Measurements from ENCODE around the gene DNAJC21. TPM values are rescaled to one million over a fixed set of nuclear protein-coding genes. Genes with fewer than 3 reads are reported as not detected.

DNAJC21 gene
- total and polyA plus RNA-seq, 9 of the 15 experiments (the other 6 are each of a cell fraction or from before 2014, with no cell fraction given) = 26.6 to 105 (median 70.7) TPM

- no peak overlapping the region for H3K4me2 ChIP-seq (ENCODE audit: insufficient read depth, low read length)
- no peaks in the 10 kb centered on the region for H3K79me2 ChIP-seq (ENCODE audit: control insufficient read depth, insufficient read depth, low read length)
- no peak overlapping the region for H3K9ac ChIP-seq (ENCODE audit: insufficient read depth in 1 of 2, low read depth in 2 of 2, low read length in 2 of 2)
- H4K20me1 ChIP-seq (replicated peaks; ENCODE audit: control insufficient read depth, insufficient read depth, low read length) = no peaks in the 10 kb centered on the region
- WGBS (ENCODE audit: insufficient coverage, low coverage, missing lambda C conversion rate) = 57% methylated on average over 4 of the region's 4 CpGs
- DNase-seq (ENCODE audit: extremely low read depth in 1 of 4, low spot score in 3 of 4) (no peak), FAIRE-seq (no peak), ATAC-seq (no peak)
- no peaks in the 10 kb centered on the region for H3K9me3 ChIP-seq (replicated peaks; ENCODE audit: control insufficient read depth, insufficient read depth, low read depth, low read length)
- H3K9me1 ChIP-seq (ENCODE audit: control insufficient read depth, insufficient read depth, low read length) = no peaks in the 10 kb centered on the region
- BruUV-seq (replicated peaks) = no TSS peak
- H3K4me3 ChIP-seq = no peak overlapping the region
- CTCF ChIA-PET (ENCODE audit: low intra/inter-chr PET ratio) = no interaction called here
- TF ChIP-seq SPI1 (IDR thresholded peaks at IDR 0.05; ENCODE audit: borderline replicate concordance, low read depth, low read length) (no peak), ZNF3 (CRISPR knock-in tag; IDR thresholded peaks at IDR 0.05) (no peak), NR4A1 (CRISPR knock-in tag; IDR thresholded peaks at IDR 0.05) (no peak), NR4A1 (tag; IDR thresholded peaks at IDR 0.05) (no peak), ZNF583 (CRISPR knock-in tag; IDR thresholded peaks at IDR 0.05) (no peak), CEBPG (CRISPR knock-in tag; IDR thresholded peaks at IDR 0.05) (no peak), CEBPG (tag; conservative IDR thresholded peaks at IDR 0.05 in 1 of 2, IDR thresholded peaks at IDR 0.05 in 1 of 2) (no peak)
- no peaks in the 10 kb centered on the region for H3K27me3 ChIP-seq (ENCODE audit: control insufficient read depth in 2 of 2, insufficient read depth in 2 of 2, low read length in 2 of 2)
- H3K4me1 ChIP-seq (replicated peaks in 1 of 2; ENCODE audit: control insufficient read depth in 2 of 2, insufficient read depth in 2 of 2, low read length in 2 of 2) = no peaks in the 10 kb centered on the region
- POLR2A ChIA-PET = interaction anchor here (1.0 kb wide), 1 partner anchor 10 kb away, joined by 3 read pairs; no protein-coding TSS in a partner anchor
- H2AFZ ChIP-seq (ENCODE audit: low read depth, low read length) = no peak overlapping the region
- intact Hi-C loops (cut with micrococcal nuclease) (no loop called here), in situ Hi-C loops (cut with MboI) (no loop called here)
- no peak overlapping the region for H3K27ac ChIP-seq (ENCODE audit: extremely low read depth, low read depth, low read length)
- no peaks in the 10 kb centered on the region for H3K36me3 ChIP-seq (ENCODE audit: control insufficient read depth, insufficient read depth, low read length)
These were observed 38.2 kb downstream of the DNAJC21 start for GRCh38 chr5:34967540-34967939.

DNA sequence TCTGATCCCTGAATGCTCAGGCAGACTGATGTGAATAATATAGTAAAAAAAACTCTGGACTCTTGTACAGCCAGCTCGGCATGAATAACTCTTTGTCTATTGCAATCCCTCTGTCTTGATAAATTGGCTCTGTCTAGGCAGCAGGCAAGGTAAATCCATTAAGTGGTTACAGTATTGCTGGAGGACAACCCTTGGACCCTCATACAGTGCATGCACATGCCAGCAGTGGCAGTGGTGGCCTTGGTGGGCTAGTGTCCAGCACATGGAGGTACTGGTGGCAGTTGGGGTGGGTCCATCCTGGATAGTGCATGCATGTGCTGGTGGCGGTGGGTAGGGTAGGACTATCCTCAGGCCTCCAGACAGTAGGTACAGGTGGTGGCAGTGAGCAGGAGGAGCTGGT lies 38.9 kb downstream of the DNAJC21 start:
- no peak overlapping the region for H2AFZ ChIP-seq (ENCODE audit: low read depth, low read length)
- ATAC-seq (no peak), DNase-seq (ENCODE audit: extremely low read depth in 1 of 4, low spot score in 3 of 4) (no peak), FAIRE-seq (no peak)
- H3K4me1 ChIP-seq (replicated peaks in 1 of 2; ENCODE audit: control insufficient read depth in 2 of 2, insufficient read depth in 2 of 2, low read length in 2 of 2) = no peaks in the 10 kb centered on the region
- H3K27me3 ChIP-seq (ENCODE audit: control insufficient read depth in 2 of 2, insufficient read depth in 2 of 2, low read length in 2 of 2) = no peaks in the 10 kb centered on the region
- H3K9me3 ChIP-seq (replicated peaks; ENCODE audit: control insufficient read depth, insufficient read depth, low read depth, low read length) = no peaks in the 10 kb centered on the region
- in situ Hi-C loops (cut with MboI) = no loop called here
- H3K36me3 ChIP-seq (ENCODE audit: control insufficient read depth, insufficient read depth, low read length) = no peaks in the 10 kb centered on the region
- intact Hi-C loops (cut with micrococcal nuclease) = no loop called here
- H3K9ac ChIP-seq (ENCODE audit: insufficient read depth in 1 of 2, low read depth in 2 of 2, low read length in 2 of 2) = no peak overlapping the region; a peak in 1 of 4 replicates
- no peak for TF ChIP-seq ZNF707 (CRISPR knock-in tag; conservative IDR thresholded peaks at IDR 0.05)
- TF ChIP-seq ZFX (CRISPR knock-in tag; IDR thresholded peaks at IDR 0.05) = no peak
- TF ChIP-seq ZNF24 (IDR thresholded peaks at IDR 0.05) = no peak
- TF ChIP-seq GTF2A2 (tag; IDR thresholded peaks at IDR 0.05) = no peak
- TF ChIP-seq, protein P1, sequence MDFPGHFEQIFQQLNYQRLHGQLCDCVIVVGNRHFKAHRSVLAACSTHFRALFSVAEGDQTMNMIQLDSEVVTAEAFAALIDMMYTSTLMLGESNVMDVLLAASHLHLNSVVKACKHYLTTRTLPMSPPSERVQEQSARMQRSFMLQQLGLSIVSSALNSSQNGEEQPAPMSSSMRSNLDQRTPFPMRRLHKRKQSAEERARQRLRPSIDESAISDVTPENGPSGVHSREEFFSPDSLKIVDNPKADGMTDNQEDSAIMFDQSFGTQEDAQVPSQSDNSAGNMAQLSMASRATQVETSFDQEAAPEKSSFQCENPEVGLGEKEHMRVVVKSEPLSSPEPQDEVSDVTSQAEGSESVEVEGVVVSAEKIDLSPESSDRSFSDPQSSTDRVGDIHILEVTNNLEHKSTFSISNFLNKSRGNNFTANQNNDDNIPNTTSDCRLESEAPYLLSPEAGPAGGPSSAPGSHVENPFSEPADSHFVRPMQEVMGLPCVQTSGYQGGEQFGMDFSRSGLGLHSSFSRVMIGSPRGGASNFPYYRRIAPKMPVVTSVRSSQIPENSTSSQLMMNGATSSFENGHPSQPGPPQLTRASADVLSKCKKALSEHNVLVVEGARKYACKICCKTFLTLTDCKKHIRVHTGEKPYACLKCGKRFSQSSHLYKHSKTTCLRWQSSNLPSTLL (IDR thresholded peaks at IDR 0.05) = no peak
- no peak for TF ChIP-seq ETV5 (CRISPR knock-in tag; IDR thresholded peaks at IDR 0.05; ENCODE audit: low read depth)
- TF ChIP-seq MTA3 (IDR thresholded peaks at IDR 0.05; ENCODE audit: borderline replicate concordance) = no peak
- no peak for TF ChIP-seq ZNF445 (CRISPR knock-in tag; IDR thresholded peaks at IDR 0.05; ENCODE audit: low read depth)
- no peak overlapping the region for H3K4me3 ChIP-seq
- H4K20me1 ChIP-seq (replicated peaks; ENCODE audit: control insufficient read depth, insufficient read depth, low read length) = no peaks in the 10 kb centered on the region
- H3K79me2 ChIP-seq (ENCODE audit: control insufficient read depth, insufficient read depth, low read length) = no peaks in the 10 kb centered on the region
- ChIA-PET CTCF (ENCODE audit: low intra/inter-chr PET ratio) (no interaction called here), POLR2A (interaction anchor here (0.6 kb wide), 1 partner anchor 131 kb away, joined by 3 read pairs; no protein-coding TSS in a partner anchor)
- WGBS (ENCODE audit: insufficient coverage, low coverage, missing lambda C conversion rate) = 45% methylated on average over 2 of the region's 2 CpGs
- H3K4me2 ChIP-seq (ENCODE audit: insufficient read depth, low read length) = no peak overlapping the region
- no peaks in the 10 kb centered on the region for H3K9me1 ChIP-seq (ENCODE audit: control insufficient read depth, insufficient read depth, low read length)
- no TSS peak for BruUV-seq (replicated peaks)
- H3K27ac ChIP-seq (ENCODE audit: extremely low read depth, low read depth, low read length) = no peak overlapping the region
